Measurements from ENCODE around the gene ODAD4.

ODAD4 gene

GRCh38 chr17:41930009-41930832, at the start of gene ODAD4:
TSS of gene ODAD4 (plus strand) at chr17:41930617. CDS start at chr17:41930724, 107 bp downstream.
- DNase-seq = peak; percentile 97

- DNase-seq = no peak
Observed at GRCh38 chr17:41882756-41883155, 47.7 kb upstream of the ODAD4 start.

- peak; percentile 8 for DNase-seq
Observed at GRCh38 chr17:41885733-41886132, 44.7 kb upstream of the ODAD4 start.

- no peak for DNase-seq
Observed at GRCh38 chr17:41888332-41888965, 42.0 kb upstream of the ODAD4 start.

GRCh38 chr17:41891135-41892020, 39.0 kb upstream of the ODAD4 start:
- no peak for DNase-seq

- no peak for DNase-seq
Observed at GRCh38 chr17:41892021-41892376, 38.4 kb upstream of the ODAD4 start.

- DNase-seq = no peak
Observed at GRCh38 chr17:41893384-41893783, 37.0 kb upstream of the ODAD4 start.

- DNase-seq = no peak
Observed at GRCh38 chr17:41894791-41895331, 35.6 kb upstream of the ODAD4 start.

- DNase-seq = no peak
Observed at GRCh38 chr17:41895617-41896016, 34.8 kb upstream of the ODAD4 start.

- DNase-seq = no peak
Observed at GRCh38 chr17:41896726-41897125, 33.7 kb upstream of the ODAD4 start.

- DNase-seq = no peak
Observed at GRCh38 chr17:41901646-41902045, 28.8 kb upstream of the ODAD4 start.

- DNase-seq = no peak
Observed at GRCh38 chr17:41904242-41904841, 26.1 kb upstream of the ODAD4 start.

- DNase-seq = no peak
Observed at GRCh38 chr17:41905172-41905571, 25.2 kb upstream of the ODAD4 start.

- DNase-seq = no peak
Observed at GRCh38 chr17:41906465-41907184, 23.8 kb upstream of the ODAD4 start.

- DNase-seq = no peak
Observed at GRCh38 chr17:41907185-41907556, 23.2 kb upstream of the ODAD4 start.

- peak; percentile 28 for DNase-seq
Observed at GRCh38 chr17:41907633-41908539, 22.5 kb upstream of the ODAD4 start.

GRCh38 chr17:41909088-41909487, 21.3 kb upstream of the ODAD4 start:
- DNase-seq = no peak

- no peak for DNase-seq
Observed at GRCh38 chr17:41910701-41911391, 19.6 kb upstream of the ODAD4 start.

- DNase-seq = no peak
Observed at GRCh38 chr17:41912925-41913324, 17.5 kb upstream of the ODAD4 start.

GRCh38 chr17:41913798-41914197, 16.6 kb upstream of the ODAD4 start:
- no peak for DNase-seq
